ENCODE results near the gene SH3BP5L. TPM values are rescaled to one million over a fixed set of nuclear protein-coding genes. Genes with fewer than 3 reads are reported as not detected.
"Not testable (repeated sequence)": the region's sequence is repeated elsewhere in the genome, so short reads cannot be mapped to it uniquely, and the experiment has no call there.

The SH3BP5L gene
- total RNA-seq, 1 donor from 2014 or later: 29.3 TPM

GRCh38 chr1:248834343-248834940 is 8.7 kb upstream of the SH3BP5L start:
- no peak for DNase-seq (ENCODE audit: extremely low read depth, low read depth, low spot score)

- DNase-seq (ENCODE audit: extremely low read depth, low read depth, low spot score): no peak
Measured at GRCh38 chr1:248831842-248832241, 6.1 kb upstream of the SH3BP5L start.

- not testable (repeated sequence) for DNase-seq (ENCODE audit: extremely low read depth, low read depth, low spot score)
Measured at GRCh38 chr1:248830718-248831017, 5.0 kb upstream of the SH3BP5L start.

GRCh38 chr1:248828845-248829244 is 3.1 kb upstream of the SH3BP5L start:
- DNase-seq (ENCODE audit: extremely low read depth, low read depth, low spot score): no peak

- DNase-seq (ENCODE audit: extremely low read depth, low read depth, low spot score): no peak
Measured at GRCh38 chr1:248825573-248825908, 174 bp downstream of the SH3BP5L start.

- DNase-seq (ENCODE audit: extremely low read depth, low read depth, low spot score): no peak
Measured at GRCh38 chr1:248825136-248825535, 579 bp downstream of the SH3BP5L start.

- no peak for DNase-seq (ENCODE audit: extremely low read depth, low read depth, low spot score)
Measured at GRCh38 chr1:248824701-248825100, 1.0 kb downstream of the SH3BP5L start.

- no peak for DNase-seq (ENCODE audit: extremely low read depth, low read depth, low spot score)
Measured at GRCh38 chr1:248824301-248824700, 1.4 kb downstream of the SH3BP5L start.

GRCh38 chr1:248823517-248824001 is 2.2 kb downstream of the SH3BP5L start:
- no peak for DNase-seq (ENCODE audit: extremely low read depth, low read depth, low spot score)

GRCh38 chr1:248822148-248823032 is 3.3 kb downstream of the SH3BP5L start:
- no peak for DNase-seq (ENCODE audit: extremely low read depth, low read depth, low spot score)

- no peak for DNase-seq (ENCODE audit: extremely low read depth, low read depth, low spot score)
Measured at GRCh38 chr1:248821641-248822040, 4.1 kb downstream of the SH3BP5L start.

- no peak for DNase-seq (ENCODE audit: extremely low read depth, low read depth, low spot score)
Measured at GRCh38 chr1:248821101-248821500, 4.6 kb downstream of the SH3BP5L start.

GRCh38 chr1:248820041-248820585 is 5.6 kb downstream of the SH3BP5L start:
- no peak for DNase-seq (ENCODE audit: extremely low read depth, low read depth, low spot score)

GRCh38 chr1:248818505-248819374 is 7.0 kb downstream of the SH3BP5L start:
- no peak for DNase-seq (ENCODE audit: extremely low read depth, low read depth, low spot score)

- DNase-seq (ENCODE audit: extremely low read depth, low read depth, low spot score): no peak
Measured at GRCh38 chr1:248817065-248817464, 8.7 kb downstream of the SH3BP5L start.

- DNase-seq (ENCODE audit: extremely low read depth, low read depth, low spot score): no peak
Measured at GRCh38 chr1:248816042-248816851, 9.5 kb downstream of the SH3BP5L start.

- no peak for DNase-seq (ENCODE audit: extremely low read depth, low read depth, low spot score)
Measured at GRCh38 chr1:248815407-248816034, 10.2 kb downstream of the SH3BP5L start.

GRCh38 chr1:248814351-248814750 is 11.4 kb downstream of the SH3BP5L start:
- no peak for DNase-seq (ENCODE audit: extremely low read depth, low read depth, low spot score)

- DNase-seq (ENCODE audit: extremely low read depth, low read depth, low spot score): no peak
Measured at GRCh38 chr1:248813546-248813945, 12.2 kb downstream of the SH3BP5L start.

All from glomerular endothelial cell (primary cell).